Testis (tissue), 3 donors: ENCODE results near the gene MYOG. TPM values are rescaled to one million over a fixed set of nuclear protein-coding genes. Genes with fewer than 3 reads are reported as not detected.

Experiments used
- DNase-seq: peaks from one replicate; pipeline ENCODE4 v3.0.0-alpha.2; 2019
- H3K27ac ChIP-seq, 2 donors: fragments of 200-600 bp; sonication (generic); one replicate each; pipeline ENCODE4 v1.5.1; 2019
- H3K27me3 ChIP-seq: fragments of 200-600 bp; sonication (generic); one replicate; pipeline ENCODE4 v1.5.1; 2019
- H3K36me3 ChIP-seq: fragments of 200-600 bp; sonication (generic); one replicate; pipeline ENCODE4 v1.5.1; 2017; ENCODE audit warnings: low read depth; ENCODE audit errors: missing control alignments
- H3K4me1 ChIP-seq: fragments of 200-600 bp; sonication (generic); one replicate; pipeline ENCODE4 v1.5.1; 2019
- H3K4me3 ChIP-seq, 2 donors: fragments of 200-600 bp; sonication (generic); one replicate each; pipeline ENCODE4 v1.5.1; 2017 to 2019
- H3K9me3 ChIP-seq: fragments of 200-600 bp; sonication (generic); one replicate; pipeline ENCODE4 v1.5.1; 2017
- CTCF ChIP-seq, 3 experiments: fragments of 450-650 bp in 2 of 3; fragments of 200-600 bp in 1 of 3; sonication (generic) in 1 of 3; IDR thresholded peaks; one replicate each; pipeline ENCODE4 v1.5.1; 2016 to 2019; ENCODE audit warnings: antibody characterized with exemption in 3 of 3, mild to moderate bottlenecking in 2 of 3, moderate library complexity in 1 of 3
- POLR2A ChIP-seq: fragments of 450-650 bp; IDR thresholded peaks from one replicate; pipeline ENCODE4 v1.6.1; 2017; ENCODE audit warnings: antibody characterized with exemption, mild to moderate bottlenecking, moderate library complexity
- WGBS, 2 donors: methylation state at CpG; one replicate each; pipeline ENCODE4 v1.1.5; 2018; 5-methylcytosine and 5-hydroxymethylcytosine counted together
- intact Hi-C: fragments of 100-400 bp; cut with DNase I; formaldehyde crosslinking; loops from one replicate; pipeline ENCODE4 v1.15.1; 2023; ENCODE audit warnings: low total_unique reads
- polyA plus RNA-seq: library from polyadenylated mRNA; stranded (reverse); fragments of 350-450 nt; fragmentation: Illumina TruSeq; extraction: RNeasy Lipid Tissue Mini Kit (QIAGEN cat#74804); gene quantifications from one replicate; pipeline ENCODE4 v1.2.3, GENCODE V29; 2014; ENCODE audit warnings: low read depth, low replicate concordance; ENCODE audit not compliant: insufficient read depth
- total RNA-seq, 2 donors: library from RNA; depleted of rRNA; stranded (reverse); fragments of >200 nt; gene quantifications; one replicate each; pipeline ENCODE4 v1.2.3, GENCODE V29; 2016

The MYOG gene
- total and polyA plus RNA-seq, 3 donors from 2014 or later: 0.25 to 1.2 (median 0.47) TPM

DNA sequence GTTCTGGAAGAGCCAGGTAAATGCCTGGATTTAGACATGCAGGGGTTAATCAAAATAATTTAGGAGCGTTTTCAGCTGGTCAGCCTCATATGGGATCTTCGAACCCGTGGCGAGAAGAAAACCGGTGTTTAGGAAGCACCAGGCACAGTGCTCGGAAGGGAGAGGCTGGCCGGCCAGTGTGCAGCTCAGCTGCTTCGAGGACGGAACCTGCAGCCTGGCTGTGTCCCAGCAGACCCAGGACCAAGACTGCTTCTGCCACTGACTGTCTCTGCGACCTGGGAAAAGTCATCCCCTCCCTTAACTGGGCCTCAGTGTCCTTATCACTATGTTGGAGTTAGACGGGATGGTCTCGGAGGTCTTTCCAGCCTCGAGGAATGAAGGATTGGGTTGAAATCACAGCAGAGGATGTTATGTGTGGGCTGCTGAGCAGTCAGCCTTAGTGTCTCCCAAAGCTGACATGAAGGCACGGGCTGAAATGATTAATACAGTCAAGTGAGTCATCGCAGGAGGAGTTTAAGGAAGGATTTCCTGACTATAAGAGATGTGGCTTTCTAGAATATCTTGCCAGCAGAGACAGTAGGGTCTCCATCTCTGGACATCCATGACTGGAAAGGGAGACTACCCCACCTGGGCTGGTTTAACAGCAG lies 38.7 kb downstream of the MYOG start:
- H3K9me3 ChIP-seq: no peaks in the 10 kb centered on the region
- intact Hi-C loops: no loop called here
- TF ChIP-seq CTCF (IDR thresholded peaks at IDR 0.05): no peak
- no peak for TF ChIP-seq POLR2A
- no peaks in the 10 kb centered on the region for H3K27me3 ChIP-seq
- H3K27ac ChIP-seq: no peak overlapping the region
- no peak for DNase-seq
- H3K36me3 ChIP-seq: no peaks in the 10 kb centered on the region
- H3K4me3 ChIP-seq: no peak overlapping the region
- peaks cover 5% of the 10 kb centered on the region for H3K4me1 ChIP-seq
- 63 to 71% methylated on average over 15 of the region's 15 CpGs for WGBS, 2 donors

DNA sequence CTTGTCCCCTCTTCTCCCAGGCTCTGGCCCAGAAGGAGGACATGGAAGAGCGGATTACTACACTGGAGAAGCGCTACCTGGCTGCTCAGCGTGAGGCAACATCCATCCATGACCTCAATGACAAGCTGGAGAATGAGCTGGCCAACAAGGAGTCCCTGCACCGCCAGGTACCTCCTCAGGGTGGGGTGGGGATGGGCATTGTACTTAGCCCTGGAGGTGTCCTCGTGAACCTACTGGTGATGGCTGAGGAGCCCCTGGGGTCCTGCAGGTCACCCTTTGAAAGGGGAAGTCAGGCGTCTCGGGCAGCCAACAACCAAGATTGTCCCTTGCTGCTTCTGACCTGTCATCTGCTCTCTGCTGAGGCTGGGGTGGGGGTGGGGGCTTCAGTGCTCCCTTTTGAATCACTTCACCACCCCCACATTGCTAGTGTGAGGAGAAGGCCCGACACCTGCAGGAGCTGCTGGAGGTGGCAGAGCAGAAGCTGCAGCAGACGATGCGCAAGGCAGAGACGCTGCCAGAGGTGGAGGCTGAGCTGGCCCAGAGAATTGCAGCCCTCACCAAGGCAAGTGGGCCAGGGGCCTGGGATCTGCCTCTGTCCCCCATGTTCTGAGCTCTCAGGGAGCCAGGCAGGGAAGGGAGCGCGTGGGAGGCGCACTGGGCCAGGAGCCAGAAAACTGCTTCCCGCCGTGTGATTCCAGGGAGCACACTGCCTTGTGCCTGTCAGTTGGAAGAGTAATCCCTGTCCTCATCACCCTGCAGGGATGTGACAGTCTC lies 39.8 kb downstream of the MYOG start:
- intact Hi-C loops: no loop called here
- Histone ChIP-seq H3K27me3 (no peaks in the 10 kb centered on the region), H3K4me1 (no peaks in the 10 kb centered on the region), H3K4me3 (no peak overlapping the region), H3K36me3 (no peaks in the 10 kb centered on the region), H3K27ac (no peak overlapping the region), H3K9me3 (no peaks in the 10 kb centered on the region)
- TF ChIP-seq POLR2A: no peak
- no peak for TF ChIP-seq CTCF (IDR thresholded peaks at IDR 0.05)
- 84 to 91% methylated on average over 11 to 16 of the region's 16 CpGs for WGBS, 2 donors
- no peak for DNase-seq

DNA sequence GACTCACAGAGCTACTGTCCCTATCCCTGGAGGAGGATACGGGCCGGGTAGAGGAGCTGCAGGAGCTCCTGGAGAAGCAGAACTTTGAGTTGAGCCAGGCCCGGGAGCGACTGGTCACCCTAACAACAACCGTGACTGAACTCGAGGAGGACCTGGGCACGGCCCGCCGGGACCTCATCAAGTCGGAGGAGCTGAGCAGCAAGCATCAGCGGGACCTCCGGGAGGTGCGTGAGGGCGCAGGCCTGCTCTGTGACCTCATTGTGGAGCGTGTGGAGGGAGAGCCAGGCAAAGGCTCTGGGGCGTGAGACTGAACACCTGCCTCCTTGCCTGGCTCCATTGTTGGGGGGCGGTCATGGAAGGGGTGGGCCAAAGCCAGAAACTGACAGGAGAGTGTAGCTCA lies 40.5 kb downstream of the MYOG start:
- H3K27me3 ChIP-seq: no peaks in the 10 kb centered on the region
- intact Hi-C loops: no loop called here
- WGBS, 2 donors: 75 to 91% methylated on average over 5 to 17 of the region's 17 CpGs
- no peak for DNase-seq
- H3K36me3 ChIP-seq: no peaks in the 10 kb centered on the region
- no peak overlapping the region for H3K27ac ChIP-seq
- no peak for TF ChIP-seq POLR2A
- no peak for TF ChIP-seq CTCF (IDR thresholded peaks at IDR 0.05)
- no peaks in the 10 kb centered on the region for H3K9me3 ChIP-seq
- H3K4me1 ChIP-seq: no peaks in the 10 kb centered on the region
- H3K4me3 ChIP-seq: no peak overlapping the region

GRCh38 chr1:203044546-203045250 lies 41.1 kb downstream of the MYOG start:
- intact Hi-C loops: no loop called here
- no peaks in the 10 kb centered on the region for H3K36me3 ChIP-seq
- no peak for DNase-seq
- H3K4me3 ChIP-seq: no peak overlapping the region
- H3K27ac ChIP-seq: no peak overlapping the region
- no peaks in the 10 kb centered on the region for H3K4me1 ChIP-seq
- H3K27me3 ChIP-seq: no peaks in the 10 kb centered on the region
- TF ChIP-seq CTCF (IDR thresholded peaks at IDR 0.05) (no peak), POLR2A (no peak)
- 92 to 93% methylated on average over 6 to 7 of the region's 7 CpGs for WGBS, 2 donors
- no peaks in the 10 kb centered on the region for H3K9me3 ChIP-seq
